ENCODE data around the gene VAX1. TPM values are rescaled to one million over a fixed set of nuclear protein-coding genes. Genes with fewer than 3 reads are reported as not detected.
"Not testable (repeated sequence)": the region's sequence is repeated elsewhere in the genome, so short reads cannot be mapped to it uniquely, and the experiment has no call there.

VAX1 gene
- total RNA-seq, 1 donor from 2014 or later = not detected

- no peak for DNase-seq
These were observed 3.6 kb downstream of the VAX1 start for GRCh38 chr10:117134306-117135025.

DNA sequence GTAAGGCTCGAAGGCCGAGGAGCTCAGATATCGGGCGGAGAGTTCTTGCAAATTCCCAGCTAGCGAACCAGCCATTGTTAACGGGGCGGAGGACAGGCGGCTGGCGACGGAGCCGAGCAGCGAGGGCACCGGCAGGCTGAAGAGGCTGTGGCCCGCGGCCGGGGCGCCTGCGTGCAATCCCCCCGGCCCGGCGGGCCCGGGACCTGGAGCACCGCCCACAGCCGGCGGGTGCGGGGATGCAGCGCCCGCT, 4.1 kb downstream of the VAX1 start:
- no peak for DNase-seq

- DNase-seq = no peak
These were observed 4.6 kb downstream of the VAX1 start for GRCh38 chr10:117133273-117134055.

- DNase-seq = no peak
These were observed 5.3 kb downstream of the VAX1 start for GRCh38 chr10:117132751-117133231.

DNA sequence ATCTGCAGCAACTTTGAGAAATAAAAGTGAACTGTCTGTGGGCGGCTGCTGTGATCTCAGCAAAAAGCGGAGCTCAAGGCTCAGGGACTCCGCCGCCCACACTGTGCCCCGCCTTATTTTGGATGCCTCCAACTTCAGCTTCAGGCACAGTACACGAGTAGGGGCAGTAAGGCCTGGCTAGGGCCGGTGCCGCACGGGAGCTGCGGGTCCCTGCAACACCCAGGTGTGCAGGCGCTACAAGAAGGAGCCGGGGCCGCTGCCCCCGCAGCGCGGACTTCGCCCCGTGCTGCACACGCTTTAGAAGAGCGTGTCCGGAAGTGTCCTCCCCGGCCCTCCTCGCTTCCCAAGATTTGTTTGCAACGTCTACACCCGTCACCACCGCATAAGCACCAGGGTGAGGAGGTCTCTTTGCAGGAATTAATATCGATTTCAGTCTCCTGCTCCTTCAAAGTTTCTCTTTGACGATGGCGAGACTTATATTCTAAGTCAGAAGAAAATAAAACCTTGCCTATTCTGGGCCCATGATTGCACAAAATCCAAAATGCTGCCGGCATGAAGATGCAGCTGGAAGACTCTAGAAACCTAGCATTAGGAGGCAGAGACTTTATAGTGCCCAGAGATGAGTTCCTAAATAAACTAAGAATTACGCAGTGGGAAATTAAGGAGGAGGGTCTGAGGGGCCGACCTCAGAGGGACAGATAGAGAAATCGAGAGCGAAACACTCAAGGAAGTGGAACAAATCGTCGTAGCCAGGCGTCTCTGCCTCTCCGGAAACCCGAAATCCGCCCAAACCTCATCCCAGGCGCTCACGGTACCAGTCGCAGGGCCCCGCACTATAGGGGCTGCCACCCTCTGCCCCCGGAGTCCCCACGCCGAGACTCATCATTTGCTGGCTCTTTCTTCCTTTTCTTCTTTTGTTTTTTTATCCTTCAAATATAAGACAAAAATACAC, 6.4 kb downstream of the VAX1 start:
- no peak for DNase-seq

GRCh38 chr10:117130862-117131375, 7.2 kb downstream of the VAX1 start:
- DNase-seq = no peak

DNA sequence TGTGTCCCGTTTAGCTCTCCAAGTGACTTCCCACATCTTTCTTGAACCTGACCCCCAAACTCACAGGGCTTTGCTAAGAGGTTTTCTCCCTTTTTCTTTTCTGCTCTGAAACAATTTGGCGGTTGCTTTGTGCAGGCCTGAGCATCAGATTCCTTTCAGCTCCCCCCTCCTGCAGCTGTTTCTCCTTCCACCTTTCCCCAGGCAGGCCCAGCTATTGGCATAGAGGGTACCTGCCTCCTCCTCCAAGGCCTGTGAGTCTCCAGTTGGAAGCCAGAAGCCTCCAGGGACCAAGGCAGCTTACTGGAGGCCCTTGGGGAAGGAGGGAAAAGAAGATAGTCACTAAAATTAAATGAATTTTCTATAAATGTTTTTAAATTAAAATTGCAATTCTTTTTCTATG, 7.7 kb downstream of the VAX1 start:
- no peak for DNase-seq

DNA sequence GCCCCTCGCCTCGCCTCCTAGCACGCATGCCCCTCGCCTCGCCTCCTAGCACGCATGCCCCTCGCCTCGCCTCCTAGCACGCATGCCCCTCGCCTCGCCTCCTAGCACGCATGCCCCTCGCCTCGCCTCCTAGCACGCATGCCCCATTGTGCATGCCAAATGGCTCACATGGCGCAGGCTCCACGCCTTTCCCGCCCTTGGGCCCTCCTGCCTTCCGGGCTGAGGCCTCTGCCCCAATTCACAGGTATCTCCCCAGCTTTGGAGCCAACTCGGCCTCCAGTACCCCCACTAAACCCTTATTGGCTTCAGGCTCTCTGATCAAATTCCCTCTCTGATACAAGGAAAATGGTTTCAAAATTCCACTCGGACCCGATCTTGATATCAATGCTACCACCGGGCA, 11.4 kb downstream of the VAX1 start:
- not testable (repeated sequence) for DNase-seq

DNA sequence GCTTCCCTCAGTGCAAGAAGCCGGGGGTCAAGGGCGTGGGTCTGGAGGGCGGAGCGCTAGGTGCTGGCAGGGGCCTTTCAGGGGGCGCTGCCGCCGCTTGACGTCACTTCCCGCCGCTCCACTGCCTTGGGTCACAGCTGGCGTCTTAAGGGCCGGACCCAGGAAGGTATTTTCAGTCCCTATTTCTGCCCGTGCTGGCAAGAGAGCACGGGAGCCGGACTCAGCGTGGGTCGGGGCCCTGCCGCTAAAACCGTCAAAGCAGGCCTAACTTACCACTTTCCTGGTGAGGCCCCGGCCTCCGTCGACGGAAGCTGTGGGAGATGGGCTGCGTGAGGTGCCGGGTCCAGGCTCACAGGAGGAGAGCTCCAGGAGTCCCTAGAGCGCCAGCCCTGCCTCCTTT, 12.0 kb downstream of the VAX1 start:
- no peak for DNase-seq

DNA sequence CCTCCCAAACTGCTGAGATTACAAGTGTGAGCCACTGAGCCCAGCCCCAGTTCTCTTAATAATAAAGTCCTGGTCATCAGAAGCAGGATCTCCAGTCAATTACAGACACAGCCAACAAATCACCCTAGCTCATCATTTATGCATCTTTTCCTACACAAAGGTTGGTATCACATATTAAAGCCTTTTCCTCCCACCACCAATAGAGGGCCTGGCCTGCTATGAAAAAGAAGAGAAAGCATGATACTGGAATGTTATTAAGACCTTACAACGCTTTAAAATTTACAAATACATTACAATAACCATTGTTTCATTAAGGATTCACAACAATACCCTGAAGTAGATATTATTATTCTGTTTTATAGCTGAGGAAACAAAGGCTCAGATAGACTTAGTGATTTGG, 25.9 kb downstream of the VAX1 start:
- DNase-seq = no peak

- no peak for DNase-seq
These were observed 30.8 kb downstream of the VAX1 start for GRCh38 chr10:117107238-117107637.

DNA sequence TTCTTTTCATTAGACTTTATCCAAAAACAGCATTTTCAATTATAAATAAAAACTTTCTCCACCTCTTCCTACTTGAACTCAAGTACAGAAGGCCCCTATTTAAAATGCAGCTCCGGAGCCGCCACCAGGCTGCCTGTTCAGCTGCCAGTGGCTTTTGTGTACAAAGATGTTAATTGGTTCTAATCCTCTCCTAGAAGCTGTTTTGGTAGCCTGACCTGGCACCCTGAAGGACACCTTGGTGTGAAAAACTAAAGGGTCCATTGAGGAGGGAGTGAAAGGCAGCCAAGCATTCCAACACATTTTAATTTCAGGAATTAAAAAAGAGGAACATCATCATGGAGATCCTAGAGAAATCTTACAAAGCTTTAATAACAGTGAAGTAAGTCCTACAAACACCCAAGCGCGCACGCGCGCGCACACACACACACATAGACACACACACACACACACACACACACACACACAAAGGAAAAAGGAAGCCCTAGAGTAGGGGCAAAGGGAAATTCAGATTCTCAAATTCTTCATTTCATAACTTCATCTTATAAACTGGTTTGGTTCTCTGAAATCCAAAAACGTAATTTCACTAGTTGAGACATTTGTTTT, 41.4 kb downstream of the VAX1 start:
- no peak for DNase-seq

DNA sequence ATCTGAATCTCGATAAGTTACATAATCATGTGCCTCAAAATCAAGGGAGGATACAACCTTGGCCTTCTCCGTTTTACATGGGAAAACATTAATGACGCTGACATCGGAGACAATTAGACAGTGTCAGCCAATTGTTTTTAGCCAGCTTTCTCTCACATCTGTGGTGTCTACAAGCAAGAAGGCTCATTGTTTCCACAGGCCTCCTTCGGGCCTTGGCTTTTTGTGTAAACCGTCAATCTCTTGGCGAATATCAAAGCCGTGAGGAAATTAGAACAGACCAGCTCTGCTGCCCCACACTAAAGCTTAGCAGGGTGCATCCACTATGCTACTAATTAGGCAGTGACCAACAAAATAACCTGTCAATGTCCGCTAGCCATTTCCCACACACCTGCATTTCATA, 43.2 kb downstream of the VAX1 start:
- DNase-seq = no peak

DNA sequence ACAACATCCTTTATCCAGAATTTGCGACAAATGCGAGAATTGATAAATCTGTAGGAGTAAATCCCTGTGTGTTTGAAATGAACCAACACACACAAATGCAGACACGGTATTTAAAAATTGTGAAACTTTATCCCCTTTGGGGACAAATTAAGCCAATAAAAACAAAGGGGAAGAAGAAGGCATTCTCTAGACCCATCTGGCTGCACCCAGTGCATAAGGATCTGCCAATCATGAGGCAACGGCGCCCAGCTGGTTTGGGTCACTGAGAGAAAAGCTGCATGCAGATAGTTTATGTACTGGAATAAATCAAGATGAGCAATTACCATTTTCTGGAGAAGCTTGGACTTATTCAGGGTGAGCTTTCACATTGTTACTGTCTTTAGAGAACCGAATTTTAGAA, 45.7 kb downstream of the VAX1 start:
- no peak for DNase-seq

DNA sequence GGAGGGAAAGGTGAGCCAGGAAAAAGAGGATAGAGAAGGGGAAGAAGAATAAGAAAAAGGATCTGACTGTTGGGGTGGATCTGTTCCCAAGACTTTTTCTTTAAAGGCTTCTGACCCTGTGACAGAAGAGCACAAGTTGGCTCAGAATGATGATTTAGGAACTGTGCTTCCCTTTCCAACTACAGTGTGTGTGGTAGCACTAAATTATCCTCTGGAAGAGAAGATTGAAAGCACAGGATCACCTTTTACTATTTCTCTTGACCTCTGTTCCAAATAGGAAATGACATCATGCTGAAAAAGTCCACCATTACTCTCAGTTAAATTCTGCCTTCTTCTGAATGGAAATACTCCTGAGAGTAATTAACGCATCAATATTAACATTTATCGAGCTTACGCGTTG, 47.2 kb downstream of the VAX1 start:
- DNase-seq = no peak

DNA sequence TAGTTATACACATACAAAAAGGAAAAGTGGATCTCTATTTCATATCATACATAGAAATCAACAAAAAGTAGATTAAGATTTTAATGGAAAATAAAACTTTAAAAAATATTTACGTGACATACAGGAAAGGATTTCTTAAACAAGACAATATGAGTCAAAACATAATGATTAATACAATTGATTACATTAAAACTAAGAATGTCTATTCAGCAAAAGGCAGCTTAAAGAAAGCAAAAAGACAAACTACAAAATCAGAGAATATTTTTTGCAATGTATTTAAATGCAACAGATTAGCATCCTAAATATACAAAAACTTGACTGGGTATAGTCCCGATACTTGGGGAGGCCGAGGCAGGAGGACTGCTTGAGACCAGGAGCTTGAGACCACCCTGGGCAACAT, 50.5 kb downstream of the VAX1 start:
- DNase-seq = no peak

GRCh38 chr10:117086546-117086945, 51.5 kb downstream of the VAX1 start:
- DNase-seq = no peak

DNA sequence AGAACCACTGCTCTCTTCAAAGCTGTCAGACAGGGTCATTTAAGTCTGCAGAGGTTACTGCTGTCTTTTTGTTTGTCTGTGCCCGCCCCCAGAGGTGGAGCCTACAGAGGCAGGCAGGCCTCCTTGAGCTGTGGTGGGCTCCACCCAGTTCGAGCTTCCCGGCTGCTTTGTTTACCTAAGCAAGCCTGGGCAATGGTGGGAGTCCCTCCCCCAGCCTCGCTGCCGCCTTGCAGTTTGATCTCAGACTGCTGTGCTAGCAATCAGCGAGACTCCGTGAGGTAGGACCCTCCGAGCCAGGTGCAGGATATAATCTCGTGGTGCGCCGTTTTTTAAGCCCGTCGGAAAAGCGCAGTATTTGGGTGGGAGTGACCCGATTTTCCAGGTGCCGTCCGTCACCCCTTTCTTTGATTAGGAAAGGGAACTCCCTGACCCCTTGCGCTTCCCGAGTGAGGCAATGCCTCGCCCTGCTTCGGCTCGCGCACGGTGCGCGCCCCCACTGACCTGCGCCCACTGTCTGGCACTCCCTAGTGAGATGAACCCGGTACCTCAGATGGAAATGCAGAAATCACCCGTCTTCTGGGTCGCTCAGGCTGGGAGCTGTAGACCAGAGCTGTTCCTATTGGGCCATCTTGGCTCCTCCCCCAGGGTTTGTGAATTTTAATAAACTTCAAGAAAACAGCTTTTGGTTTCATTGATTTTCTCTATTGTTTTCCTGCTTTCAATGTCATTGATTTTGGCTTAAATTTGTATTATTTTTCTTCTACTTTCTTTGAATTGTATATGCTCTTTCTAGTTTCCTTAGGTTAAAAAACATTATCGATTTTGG, 53.4 kb downstream of the VAX1 start:
- DNase-seq = not testable (repeated sequence)

Data from skin of body (tissue), 2 donors.